GM12891 (cell line): ENCODE data around the gene RAPGEF5.

Source experiments
- POLR2A ChIP-seq: IDR thresholded peaks from 2 replicates; pipeline ENCODE4 v1.6.1; 2011; ENCODE audit warnings: low read depth, low read length, control low read depth
- POLR2AphosphoS5 ChIP-seq: IDR thresholded peaks from 2 replicates; pipeline ENCODE4 v1.6.1; 2011; ENCODE audit warnings: low read depth, low read length, control low read depth
- POU2F2 ChIP-seq: IDR thresholded peaks from 2 replicates; pipeline ENCODE4 v1.6.1; 2011; ENCODE audit warnings: low read depth, mild to moderate bottlenecking, control low read depth, low read length, moderate library complexity
- SPI1 ChIP-seq: IDR thresholded peaks from 2 replicates; pipeline ENCODE4 v1.6.1; 2011; ENCODE audit warnings: low read depth, low read length, control low read depth
- TAF1 ChIP-seq: IDR thresholded peaks from 2 replicates; pipeline ENCODE4 v1.6.1; 2011; ENCODE audit warnings: low read depth, low read length, control low read depth

DNA sequence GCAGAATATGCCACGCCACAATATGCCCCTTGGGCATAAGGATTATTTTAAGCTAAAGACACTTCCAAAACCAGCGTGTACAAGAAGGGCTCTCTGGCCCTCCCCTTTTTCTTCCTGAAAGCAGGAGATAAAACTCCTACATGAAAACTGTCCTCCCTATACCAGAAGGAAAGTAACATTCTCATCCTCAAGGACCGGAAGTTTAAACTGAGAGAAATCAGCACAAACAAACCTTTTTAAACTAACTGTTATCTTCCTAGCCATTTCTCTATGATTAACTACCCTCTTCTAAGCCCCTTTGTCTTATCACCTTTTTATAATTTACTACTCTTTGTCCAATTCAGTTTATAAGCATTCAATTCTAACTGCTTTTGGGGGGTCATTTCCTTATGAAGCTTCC, 16.4 kb upstream of the RAPGEF5 start:
- TF ChIP-seq POLR2A, result no peak
- TF ChIP-seq POLR2AphosphoS5, result no peak
- no peak for TF ChIP-seq SPI1
- no peak for TF ChIP-seq POU2F2
- TF ChIP-seq TAF1, result no peak
